ENCODE results near the gene NTRK1. TPM values are rescaled to one million over a fixed set of nuclear protein-coding genes. Genes with fewer than 3 reads are reported as not detected.
A peak's percentile ranks its signal among the peaks of the same experiment; 100 is the strongest.

Gene NTRK1
- total RNA-seq, 1 experiment from 2014 or later: 0.10 TPM

DNA sequence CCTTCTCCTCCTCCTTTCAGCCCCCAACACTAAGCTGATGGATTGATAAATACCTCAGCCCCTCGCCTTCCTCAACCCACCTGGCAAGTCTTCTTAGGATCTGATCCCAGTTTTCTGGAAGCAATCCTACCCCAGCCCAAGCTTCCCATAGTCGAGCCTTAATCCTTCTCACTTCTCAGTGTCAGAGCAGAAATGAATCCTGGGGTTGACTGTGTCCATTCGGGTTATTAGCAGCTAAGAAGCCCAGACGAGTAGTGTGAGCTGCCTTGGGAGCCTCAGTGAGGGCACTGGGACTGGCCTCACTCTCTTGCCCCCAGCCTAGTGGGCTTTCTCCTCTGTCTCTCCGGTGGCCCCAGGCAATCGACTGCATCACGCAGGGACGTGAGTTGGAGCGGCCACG is 20.4 kb downstream of the NTRK1 start:
- no peak for DNase-seq (ENCODE audit: low spot score)

DNA sequence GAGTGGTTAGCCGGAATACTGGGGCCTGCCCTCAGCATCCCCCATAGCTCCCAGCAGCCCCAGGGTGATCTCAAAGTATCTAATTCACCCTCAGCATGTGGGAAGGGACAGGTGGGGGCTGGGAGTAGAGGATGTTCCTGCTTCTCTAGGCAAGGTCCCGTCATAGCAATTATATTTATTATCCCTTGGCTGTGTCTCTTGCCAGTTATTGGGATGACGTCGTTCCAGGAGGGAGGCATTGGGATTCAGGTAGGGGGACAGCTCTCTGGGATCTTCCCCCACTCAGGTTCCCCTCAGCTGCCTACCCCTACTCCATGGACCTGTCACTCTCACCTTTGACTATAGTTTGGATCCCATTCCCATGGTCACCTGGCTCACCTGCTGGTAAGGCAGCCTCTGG is 21.0 kb downstream of the NTRK1 start:
- no peak for DNase-seq (ENCODE audit: low spot score)

DNA sequence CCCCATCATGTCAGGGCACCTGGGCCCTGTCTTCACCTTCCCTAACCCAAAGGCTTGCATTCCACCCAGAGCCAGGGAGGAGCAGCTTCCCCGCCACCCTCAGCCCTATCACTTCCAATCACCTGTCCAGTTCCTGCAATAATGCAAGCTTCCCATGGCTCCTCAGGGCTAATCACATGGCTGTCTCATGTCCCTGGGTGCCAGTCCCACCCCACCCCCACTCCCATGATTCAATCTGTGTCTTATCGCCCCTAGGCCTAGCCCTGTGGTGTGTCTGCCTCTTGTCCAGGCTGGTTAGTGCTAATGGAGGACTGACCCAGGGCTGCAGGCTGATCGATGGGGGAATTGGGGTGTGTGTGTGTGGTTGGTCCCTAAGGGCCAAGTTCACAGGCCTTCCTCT is 21.9 kb downstream of the NTRK1 start:
- no peak for DNase-seq (ENCODE audit: low spot score)

DNA sequence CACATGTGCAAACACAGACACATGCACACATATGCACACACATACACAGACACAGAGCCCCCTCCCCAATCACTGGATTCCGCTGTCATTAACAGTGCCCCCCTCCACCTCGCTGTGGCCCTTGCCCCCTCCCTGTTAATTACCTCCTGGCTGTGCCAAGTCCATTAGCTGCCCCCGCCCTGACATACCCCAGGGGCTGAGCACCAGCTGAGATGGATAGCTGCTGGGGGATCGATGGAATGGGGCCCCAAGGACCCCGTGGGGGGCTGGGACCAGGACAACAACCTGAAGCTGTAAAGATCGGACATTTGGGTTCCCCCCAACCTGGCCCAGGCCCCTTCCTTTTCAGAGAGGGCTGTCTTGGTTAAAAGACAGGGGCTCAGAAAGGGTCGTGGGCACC is 23.3 kb downstream of the NTRK1 start:
- no peak for DNase-seq (ENCODE audit: low spot score)

DNA sequence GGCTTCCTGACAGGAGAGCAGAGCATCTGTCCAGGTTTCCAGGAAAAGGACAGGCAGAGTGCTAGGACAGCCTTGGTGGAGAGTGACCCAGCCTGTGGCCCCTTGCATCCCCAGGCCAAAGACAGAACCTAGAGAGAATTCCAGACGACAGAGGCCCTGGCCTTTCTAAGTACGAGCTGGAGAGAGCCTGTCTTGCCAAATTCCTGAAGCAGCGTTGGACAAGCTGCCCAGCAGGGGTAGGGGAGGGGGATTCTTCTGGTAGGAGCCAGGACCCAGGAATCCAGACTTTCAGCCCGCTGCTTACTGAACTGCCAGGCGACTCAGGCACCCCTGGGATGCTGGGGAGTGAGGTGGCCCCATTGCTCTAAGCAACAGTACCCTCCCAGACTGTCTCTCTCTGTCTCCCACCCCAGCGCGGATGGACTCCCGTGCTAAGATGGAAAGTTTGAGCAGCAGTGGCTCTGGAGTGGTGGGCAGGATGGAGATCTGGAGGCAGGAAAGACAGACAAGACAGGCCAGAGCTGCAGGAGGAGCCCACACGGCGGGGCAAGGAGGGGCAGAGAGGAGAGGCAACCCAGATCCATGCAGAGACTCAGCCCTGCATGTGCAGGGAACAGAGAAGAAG is 24.0 kb downstream of the NTRK1 start:
- no peak for DNase-seq (ENCODE audit: low spot score)

DNA sequence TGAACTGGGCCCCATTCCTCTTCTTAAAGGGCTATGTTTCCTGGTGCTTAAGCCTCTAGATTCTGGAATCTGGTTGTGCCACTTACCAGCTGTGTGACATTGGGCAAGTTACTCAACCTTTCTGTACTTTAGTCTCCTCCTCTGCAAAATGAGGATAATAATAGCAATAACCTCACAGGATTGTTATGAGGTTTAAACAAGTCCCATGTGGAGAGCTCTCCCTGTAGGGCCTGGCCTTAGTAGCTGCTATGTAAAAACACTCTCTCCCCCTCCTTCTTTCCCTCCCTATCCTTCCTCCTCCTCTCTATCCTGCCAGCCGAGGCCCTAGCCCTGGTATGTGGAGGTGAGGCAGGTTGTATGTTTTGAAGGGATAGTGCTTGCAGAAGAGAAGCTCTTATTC is 24.6 kb downstream of the NTRK1 start:
- DNase-seq (ENCODE audit: low spot score): no peak

DNA sequence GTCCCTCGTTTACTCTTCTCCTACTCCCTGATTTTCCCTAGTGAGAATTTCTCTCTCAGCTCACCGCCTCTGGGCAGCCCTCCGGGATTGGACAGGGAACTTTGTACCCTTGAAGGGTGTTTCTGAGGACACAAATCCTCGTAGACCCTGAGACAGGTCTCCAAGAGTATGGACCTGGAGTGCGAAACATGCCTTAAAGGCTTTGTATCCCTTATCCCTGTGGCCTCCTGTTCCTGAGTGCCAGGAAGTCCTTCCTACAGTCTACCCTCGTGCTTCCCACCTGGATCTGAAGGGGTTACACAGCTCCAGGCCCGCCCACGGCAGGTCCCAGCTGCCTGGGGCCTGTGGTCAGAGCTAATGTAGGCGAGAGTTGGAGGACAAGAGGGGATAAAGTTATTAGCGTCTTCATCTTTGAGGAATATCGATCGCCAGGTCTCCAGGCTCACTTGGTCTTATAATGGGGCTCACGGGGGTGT is 25.3 kb downstream of the NTRK1 start:
- DNase-seq (ENCODE audit: low spot score): no peak

DNA sequence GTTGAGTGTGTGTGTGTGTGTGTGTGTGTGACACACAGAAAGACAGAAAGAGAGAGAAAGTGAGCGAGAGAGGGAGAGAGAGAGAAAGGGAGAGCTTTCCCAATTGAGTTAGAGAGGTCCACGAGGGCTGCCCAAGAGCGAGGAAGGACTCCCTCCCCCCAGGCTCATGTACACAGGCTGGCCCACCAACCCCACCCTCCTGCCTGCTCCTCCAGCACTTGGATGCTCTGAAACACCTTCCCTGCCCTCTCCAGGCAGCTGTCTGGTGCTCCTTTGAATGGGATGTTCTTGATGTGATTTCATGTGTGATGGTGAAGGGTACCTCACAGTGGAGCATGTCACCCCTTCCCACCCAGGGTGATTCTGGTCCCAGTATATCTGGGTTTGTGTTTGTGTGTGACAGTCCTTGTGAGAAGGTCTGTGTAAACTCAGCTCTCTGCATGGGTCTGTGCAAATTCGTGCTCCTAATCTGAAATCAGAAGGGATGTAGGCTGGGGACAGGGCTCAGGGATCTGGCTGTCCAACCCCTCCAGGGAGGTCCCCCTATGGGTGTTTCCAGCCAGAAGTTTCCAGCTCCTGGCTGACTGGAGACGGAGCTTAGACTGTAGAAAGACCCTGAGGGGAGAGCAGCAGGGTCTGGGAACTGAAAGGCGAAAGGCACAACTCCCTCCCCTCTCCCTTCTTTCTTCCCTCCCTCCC is 26.1 kb downstream of the NTRK1 start:
- DNase-seq (ENCODE audit: low spot score): no peak

DNA sequence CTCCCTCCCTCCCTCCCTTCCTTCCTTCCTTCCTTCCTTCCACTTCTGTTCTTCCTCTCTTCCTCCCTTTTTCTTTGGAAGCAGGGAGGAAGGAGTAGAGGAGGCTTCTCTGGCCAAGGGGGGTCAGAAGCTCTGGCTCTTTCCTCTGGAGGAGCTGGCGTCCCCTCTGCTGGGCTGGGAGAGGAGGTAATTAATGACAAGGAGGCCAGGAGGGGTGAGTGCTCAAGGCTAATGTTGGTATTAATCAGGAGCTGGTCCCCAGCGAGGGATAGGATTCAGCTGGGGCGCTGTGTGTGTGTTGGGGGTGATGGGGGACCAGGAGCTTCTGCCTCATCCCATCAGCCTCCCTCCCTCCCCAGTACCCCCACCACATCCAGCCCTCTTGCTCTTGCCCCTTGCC is 26.7 kb downstream of the NTRK1 start:
- no peak for DNase-seq (ENCODE audit: low spot score)

DNA sequence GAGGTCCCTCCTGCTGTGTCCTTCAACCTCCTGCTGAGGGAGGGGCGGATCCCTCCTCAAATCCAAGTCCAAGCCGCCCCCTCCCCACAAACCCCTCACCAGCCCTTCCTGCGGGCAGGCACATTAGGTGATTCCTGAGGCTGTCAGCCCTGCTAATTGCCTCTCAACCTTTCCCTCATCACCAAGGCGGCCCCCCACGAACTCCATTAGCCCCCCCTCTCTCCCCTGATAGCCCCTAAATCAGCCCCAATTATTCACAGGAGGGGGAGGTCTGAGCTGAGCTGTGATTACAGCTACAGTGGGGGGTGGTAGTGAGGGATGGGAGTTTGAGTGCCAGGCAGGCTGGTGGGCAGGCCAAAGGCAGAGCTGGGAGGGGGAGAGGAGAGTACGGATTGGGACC is 27.1 kb downstream of the NTRK1 start:
- no peak for DNase-seq (ENCODE audit: low spot score)

DNA sequence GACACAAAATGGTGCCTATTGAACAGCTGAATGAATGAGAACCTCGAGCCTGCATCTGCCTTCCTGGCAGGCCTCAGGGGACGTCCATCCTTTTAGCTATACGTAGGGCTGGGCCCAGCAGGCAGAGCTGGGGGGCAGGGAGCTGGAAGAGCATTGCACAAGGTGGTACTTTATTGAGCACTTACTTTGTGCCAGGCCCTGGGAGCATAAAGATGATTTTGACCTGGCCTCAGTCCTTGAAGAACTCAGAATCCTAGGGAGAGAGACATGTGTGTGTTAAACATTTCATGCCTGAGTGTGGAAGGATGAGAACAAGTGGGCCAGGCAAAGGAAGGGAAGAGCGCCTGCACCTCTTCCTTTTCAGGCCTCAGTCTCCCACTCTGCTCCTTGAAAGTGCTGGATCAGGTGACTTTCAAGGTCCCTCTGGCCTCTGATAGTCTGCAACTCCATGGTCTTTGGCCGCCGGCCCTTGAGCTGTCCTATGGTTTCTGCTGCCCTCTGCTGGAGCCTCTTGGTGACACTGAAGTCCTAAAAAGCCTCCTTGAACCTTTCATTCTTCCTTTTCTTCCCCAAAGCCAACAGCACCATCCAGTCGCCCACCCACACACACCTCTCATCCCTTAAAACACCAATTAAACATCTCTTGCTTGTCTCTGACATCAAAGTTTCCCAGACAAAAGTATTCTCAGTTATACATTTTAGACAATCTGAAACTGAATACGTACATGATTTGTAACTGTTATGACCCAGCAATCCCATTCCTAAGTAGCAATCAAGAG is 29.3 kb downstream of the NTRK1 start:
- DNase-seq (ENCODE audit: low spot score): peak; percentile 68

DNA sequence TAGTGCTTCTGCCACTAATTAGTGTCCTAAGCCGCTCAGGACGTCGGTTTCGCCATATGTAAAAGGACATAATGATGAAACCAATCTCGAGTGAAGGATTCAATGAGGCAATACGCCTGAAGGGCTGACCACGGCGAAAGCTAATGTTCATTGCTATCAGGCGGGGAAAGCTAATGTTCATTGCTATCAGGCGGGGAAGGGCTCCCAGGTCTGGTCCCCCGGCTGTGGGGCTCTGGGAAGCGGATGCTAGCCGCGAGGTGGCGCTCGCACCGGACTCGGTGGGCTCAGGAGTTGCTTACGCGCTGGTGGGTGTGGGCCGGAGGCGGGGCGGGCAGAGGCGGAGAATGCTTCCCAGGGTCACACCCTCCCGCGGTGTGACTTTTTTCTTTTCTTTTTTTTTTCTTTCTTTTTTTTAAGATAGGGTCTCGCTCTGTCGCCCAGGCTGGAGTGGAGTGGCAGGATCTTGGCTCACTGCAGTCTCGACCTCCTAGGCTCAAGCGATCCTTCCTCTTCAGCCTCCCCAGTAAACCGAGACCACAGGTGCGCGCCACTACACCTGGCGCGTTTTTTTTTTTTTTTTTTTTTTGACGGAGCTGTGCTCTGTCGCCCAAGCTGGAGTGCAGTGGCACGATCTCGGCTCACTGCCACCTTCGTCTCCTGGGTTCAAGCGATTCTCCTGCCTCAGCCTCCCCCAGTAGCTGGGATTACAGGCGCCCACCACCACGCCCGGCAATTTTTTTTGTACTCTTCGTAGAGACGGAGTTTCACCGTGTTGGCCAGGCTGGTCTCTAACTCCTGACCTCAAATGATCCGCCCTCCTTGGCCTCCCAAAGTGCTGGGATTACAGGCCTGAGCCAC is 31.8 kb downstream of the NTRK1 start:
- peak; percentile 68 for DNase-seq (ENCODE audit: low spot score)

DNA sequence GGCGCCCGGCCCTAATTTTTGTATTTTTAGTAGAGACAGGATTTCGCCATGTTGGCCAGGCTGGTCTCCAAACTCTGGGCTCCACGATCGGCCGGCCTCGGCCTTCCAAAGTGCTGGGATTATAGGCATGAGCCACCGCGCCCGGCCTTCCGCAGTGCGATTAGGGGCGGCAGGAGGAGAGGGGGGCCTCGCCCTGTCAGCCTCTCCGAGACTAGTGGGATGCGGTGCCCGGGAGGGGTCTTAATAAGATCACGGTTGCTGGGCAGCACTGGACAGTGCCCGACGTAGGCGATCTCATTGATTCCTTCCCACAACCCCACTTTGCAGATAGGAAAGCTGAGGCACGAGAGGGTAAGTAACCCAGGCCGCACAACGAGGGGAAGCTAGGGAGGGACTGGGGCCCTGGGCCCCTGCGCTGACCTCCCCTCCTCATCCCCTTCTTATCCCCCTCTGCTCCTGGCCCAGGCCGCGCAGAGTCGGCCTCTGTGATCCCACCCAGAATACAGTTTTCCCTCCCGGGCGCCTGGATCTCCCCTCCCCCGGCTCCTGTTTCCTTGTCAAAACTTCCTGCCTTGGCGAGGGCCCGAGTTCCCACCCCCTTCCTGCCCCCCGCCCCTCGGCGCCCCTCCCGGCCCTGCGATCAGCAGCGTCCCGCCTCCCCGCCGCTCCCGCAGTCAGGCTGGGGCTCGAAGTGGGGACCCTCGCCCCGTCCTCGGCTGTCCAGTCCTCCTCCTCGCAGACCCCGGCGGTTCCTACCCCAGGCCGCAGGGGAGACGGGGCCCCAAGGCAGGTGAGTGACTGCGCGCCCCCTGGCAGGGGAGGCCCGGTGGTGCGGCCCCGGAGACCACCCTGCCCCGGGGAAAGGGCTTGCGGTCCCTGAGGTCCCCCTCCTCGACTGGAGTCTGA is 32.6 kb downstream of the NTRK1 start, which contains the start of gene PEAR1:
Gene PEAR1, plus strand, starts transcription at position 671 of the 906 bp plus-strand sequence. CDS start 10,209 bp downstream, outside the sequence.
- no peak for DNase-seq (ENCODE audit: low spot score)

DNA sequence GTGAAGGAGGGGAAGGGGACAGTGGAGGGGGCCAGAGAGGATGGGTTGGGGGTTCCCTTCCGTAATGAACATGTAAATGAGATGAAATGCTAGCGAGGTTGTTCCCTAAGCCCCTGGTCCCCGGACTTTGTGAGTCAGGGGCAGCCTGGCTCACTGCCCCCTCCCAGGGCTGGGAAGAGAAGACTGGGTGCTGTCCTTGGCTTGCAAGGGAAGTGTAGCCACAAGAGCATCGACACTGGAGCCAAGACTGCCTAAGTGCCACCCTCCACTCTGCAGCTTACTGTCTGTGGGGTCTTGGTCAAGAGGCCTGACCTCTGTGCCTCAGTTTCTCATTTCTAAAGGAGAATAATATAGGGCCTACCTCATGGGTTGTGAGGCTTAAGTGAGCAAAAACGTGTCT is 33.3 kb downstream of the NTRK1 start:
- DNase-seq (ENCODE audit: low spot score): no peak

DNA sequence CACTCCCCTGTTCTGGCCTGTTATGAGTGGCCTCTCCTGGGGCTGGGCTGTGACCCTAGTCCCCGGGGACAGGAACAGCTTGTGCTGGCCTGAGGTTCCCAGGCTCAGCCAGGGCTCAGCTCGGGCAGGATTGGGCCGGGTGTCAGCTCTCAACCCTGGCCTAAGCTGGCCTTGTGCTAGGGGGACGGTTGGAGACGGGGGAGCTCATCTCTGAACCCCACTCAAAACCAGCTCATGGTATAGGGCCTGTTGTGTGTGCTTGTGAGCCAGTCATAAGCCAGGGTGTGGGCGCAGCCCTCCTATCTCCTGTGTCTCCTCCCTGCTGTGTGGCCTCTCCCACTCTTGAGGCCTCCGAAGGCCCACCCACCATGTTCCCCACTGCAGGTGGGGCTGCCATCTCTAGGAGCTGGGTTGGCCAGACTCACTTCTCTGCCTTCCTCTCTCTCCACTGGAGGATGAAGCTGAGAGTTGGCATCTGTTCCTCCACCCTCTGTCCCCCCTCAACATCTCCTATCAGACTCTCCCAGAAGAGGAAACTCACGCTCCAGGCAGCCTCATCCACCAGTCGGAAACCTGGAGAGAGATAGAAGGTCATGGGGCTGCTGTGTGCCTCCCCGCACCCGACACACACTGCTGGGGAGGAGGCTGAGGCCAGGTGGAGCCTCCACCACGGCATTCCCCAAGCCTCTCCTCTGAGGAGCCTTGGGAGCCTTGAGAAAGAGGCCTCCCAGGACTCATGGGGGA is 34.2 kb downstream of the NTRK1 start:
- DNase-seq (ENCODE audit: low spot score): no peak

DNA sequence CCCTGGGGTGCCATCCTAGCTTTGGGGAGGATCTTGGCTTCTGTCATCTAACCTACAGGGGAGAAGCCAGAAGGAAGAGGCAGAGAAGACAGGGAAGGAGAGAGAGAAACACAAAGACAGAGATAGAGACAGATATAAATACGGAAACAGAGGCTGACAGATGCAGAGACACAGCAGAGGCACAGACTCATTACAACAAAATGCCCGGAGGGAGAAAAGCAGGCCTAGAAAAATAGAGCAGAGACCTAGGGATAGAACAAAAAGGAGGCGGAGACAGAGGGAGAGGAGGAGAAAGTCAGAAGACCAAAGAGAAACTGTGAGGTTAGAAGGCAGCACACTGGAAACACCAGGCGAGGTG is 34.8 kb downstream of the NTRK1 start:
- no peak for DNase-seq (ENCODE audit: low spot score)

DNA sequence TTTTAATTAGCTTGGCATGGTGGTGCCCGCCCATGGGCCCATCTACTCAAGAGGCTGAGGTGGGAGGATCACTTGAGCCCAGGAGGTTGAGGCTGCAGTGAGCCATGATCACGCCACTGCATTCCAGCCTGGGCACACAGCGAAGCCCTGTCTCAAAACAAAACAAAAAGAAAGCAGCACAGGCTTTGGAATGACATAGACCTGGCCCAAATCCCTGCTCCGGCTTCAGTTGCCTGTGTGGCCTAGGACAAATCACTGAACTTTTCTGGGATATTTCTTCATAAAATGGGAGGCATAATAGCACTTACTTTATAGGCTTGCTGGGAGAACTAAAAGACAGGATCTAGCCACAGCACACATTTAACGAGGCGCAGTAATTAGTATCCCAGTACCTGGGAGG is 35.3 kb downstream of the NTRK1 start:
- no peak for DNase-seq (ENCODE audit: low spot score)

DNA sequence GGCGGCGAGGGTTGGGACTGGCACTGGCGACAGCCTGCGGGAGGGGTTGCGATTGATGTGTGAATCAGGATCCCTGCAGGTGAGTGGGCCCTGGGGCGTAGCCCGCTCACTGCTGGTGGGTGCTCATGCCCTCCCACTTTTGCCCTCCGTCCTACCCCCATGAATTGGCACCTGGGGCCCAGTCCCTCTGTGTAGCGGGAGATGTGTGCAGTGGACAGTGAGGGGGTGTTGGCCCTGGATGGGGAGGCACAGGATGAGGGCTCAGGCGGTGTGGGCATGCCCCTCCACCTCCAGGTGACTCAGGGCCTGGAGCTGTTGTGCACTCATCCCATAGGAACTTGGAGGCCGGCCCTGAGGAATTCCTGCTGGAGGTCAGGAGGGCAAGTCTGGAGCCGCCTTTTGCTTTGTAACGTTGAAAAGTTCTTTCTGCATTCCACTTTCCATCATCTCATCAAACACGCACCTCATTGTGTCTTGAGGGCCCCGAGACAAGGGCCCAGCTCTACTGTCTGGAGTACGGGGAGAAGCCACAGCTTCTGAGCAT is 35.9 kb downstream of the NTRK1 start:
- DNase-seq (ENCODE audit: low spot score): peak; percentile 63

DNA sequence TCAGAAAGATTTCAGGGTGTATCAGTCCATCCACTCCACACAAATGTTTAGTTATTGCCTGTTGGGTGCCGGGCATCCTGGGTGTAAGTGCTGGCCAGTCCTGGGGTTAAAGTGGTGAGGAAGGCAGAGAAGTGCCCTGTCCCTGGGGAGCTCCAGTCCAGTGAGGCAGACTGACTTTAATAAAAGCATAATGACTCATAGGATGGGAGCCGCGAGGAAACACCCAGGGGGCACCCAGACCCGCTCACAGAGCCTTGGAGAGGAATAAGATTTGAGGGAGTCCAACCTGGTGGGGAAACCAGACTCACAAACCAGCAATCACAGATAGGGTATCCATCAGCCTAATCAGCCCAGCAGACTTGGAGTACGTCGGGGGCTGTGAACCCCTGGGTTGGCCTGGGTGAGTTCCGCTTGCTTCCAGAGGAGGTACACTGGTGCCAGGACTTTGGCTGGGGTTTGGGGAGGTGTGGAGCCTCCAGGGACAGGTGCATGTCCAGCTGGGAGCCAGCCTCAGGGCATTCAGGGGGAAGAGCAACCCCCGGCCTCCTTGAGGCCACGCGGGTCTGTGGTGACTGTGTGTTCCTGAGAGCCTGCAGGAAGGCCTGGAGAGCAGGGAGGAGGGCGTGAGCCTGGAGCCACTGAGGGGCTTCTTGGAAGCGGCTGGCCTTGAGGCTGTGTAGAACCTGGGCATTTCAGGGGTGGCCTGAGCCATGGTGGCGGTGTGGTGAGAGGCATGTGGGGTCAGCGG is 36.6 kb downstream of the NTRK1 start:
- peak; percentile 34 for DNase-seq (ENCODE audit: low spot score)
